22Rv1 (cell line): ENCODE results near the gene POLK.

Experiments
- CTCF ChIP-seq: fragments of 450-650 bp; IDR thresholded peaks from 2 replicates; pipeline ENCODE4 v1.5.1; 2017; ENCODE audit warnings: mild to moderate bottlenecking
- ZFX ChIP-seq: fragments of 450-650 bp; IDR thresholded peaks from 2 replicates; pipeline ENCODE4 v1.6.1; 2017; ENCODE audit warnings: antibody characterized with exemption, borderline replicate concordance

GRCh38 chr5:75558981-75559632 is 47.4 kb downstream of the POLK start:
- TF ChIP-seq CTCF (no peak), ZFX (no peak)
